Measurements from ENCODE around the gene FRMD5.

Gene FRMD5

DNA sequence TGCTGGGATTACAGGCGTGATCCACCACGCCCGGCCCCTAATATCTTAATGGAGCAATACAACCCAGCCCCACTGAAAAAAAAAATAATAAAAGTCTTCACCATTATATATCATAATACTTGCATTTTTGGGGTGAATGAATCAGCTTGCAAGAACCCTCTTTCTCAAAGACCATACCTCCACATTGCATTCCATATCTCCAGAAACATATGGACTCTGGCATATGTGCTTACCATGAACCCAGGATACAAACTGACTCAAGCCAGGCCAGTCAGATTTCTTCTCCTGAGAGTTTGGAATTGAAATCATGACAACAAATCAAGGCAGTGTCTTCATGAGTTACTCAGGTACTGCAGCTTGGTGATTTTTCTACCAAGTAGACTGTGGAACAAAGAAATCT lies 101.2 kb downstream of the FRMD5 start:
- TF ChIP-seq, protein P1, sequence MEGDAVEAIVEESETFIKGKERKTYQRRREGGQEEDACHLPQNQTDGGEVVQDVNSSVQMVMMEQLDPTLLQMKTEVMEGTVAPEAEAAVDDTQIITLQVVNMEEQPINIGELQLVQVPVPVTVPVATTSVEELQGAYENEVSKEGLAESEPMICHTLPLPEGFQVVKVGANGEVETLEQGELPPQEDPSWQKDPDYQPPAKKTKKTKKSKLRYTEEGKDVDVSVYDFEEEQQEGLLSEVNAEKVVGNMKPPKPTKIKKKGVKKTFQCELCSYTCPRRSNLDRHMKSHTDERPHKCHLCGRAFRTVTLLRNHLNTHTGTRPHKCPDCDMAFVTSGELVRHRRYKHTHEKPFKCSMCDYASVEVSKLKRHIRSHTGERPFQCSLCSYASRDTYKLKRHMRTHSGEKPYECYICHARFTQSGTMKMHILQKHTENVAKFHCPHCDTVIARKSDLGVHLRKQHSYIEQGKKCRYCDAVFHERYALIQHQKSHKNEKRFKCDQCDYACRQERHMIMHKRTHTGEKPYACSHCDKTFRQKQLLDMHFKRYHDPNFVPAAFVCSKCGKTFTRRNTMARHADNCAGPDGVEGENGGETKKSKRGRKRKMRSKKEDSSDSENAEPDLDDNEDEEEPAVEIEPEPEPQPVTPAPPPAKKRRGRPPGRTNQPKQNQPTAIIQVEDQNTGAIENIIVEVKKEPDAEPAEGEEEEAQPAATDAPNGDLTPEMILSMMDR (IDR thresholded peaks at IDR 0.05; ENCODE audit: extremely low read depth, insufficient read depth, missing control alignments) = no peak
- in situ Hi-C loops (cut with MboI; ENCODE audit: low pct_unique_long_range_greater_than_20kb, low sequenced_read_pairs, unreplicated experiment) = no loop called here
- DNase-seq (ENCODE audit: low spot score) = no peak

DNA sequence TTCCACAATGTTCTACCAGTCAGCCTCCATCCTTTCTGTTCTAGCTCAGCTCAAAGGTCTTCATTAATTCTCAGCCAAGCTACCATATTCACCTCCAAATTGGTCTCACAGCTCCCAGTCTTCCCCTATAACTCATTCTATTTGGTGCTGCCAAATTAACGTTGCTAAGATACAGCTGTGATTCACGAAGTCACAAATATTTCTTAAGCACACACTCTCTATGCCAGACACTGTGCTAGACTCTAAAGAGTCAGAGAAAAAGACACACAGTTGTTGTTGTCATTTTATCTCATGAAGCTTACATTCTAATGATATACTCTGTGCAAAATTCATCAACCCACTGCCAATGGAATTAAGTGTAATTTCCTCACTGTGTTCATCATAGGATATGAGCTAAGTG lies 102.8 kb downstream of the FRMD5 start:
- DNase-seq (ENCODE audit: low spot score) = no peak
- TF ChIP-seq, protein P1 (IDR thresholded peaks at IDR 0.05; ENCODE audit: extremely low read depth, insufficient read depth, missing control alignments) = no peak
- in situ Hi-C loops (cut with MboI; ENCODE audit: low pct_unique_long_range_greater_than_20kb, low sequenced_read_pairs, unreplicated experiment) = no loop called here

- in situ Hi-C loops (cut with MboI; ENCODE audit: low pct_unique_long_range_greater_than_20kb, low sequenced_read_pairs, unreplicated experiment) = no loop called here
- no peak for DNase-seq (ENCODE audit: low spot score)
- TF ChIP-seq, protein P1 (IDR thresholded peaks at IDR 0.05; ENCODE audit: extremely low read depth, insufficient read depth, missing control alignments) = no peak
Observed at GRCh38 chr15:44087578-44088465, 107.2 kb downstream of the FRMD5 start.

- TF ChIP-seq, protein P1 (IDR thresholded peaks at IDR 0.05; ENCODE audit: extremely low read depth, insufficient read depth, missing control alignments) = no peak
- in situ Hi-C loops (cut with MboI; ENCODE audit: low pct_unique_long_range_greater_than_20kb, low sequenced_read_pairs, unreplicated experiment) = no loop called here
- no peak for DNase-seq (ENCODE audit: low spot score)
Observed at GRCh38 chr15:44084770-44085169, 110.3 kb downstream of the FRMD5 start.

DNA sequence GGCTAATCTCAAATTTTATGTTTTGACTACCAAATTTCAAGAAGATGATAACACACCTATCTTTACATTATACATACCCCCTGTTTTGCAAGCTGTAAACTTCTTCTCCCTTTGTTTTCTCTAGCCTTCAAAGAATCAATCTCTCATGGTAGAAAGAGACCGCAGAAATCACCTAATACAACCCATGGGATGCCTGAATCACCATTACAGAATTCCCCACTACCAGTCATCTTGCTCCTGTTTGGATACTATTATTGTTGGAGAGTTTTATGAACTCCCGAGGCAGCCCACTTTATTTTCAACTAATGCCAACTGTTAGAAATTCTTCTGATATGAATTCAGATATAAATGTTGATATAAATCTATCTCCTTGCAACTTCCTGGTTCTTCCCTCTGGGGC lies 110.9 kb downstream of the FRMD5 start:
- in situ Hi-C loops (cut with MboI; ENCODE audit: low pct_unique_long_range_greater_than_20kb, low sequenced_read_pairs, unreplicated experiment) = no loop called here
- no peak for DNase-seq (ENCODE audit: low spot score)
- TF ChIP-seq, protein P1 (IDR thresholded peaks at IDR 0.05; ENCODE audit: extremely low read depth, insufficient read depth, missing control alignments) = no peak

GRCh38 chr15:44082558-44083157 lies 112.4 kb downstream of the FRMD5 start:
- in situ Hi-C loops (cut with MboI; ENCODE audit: low pct_unique_long_range_greater_than_20kb, low sequenced_read_pairs, unreplicated experiment) = no loop called here
- no peak for DNase-seq (ENCODE audit: low spot score)
- TF ChIP-seq, protein P1 (IDR thresholded peaks at IDR 0.05; ENCODE audit: extremely low read depth, insufficient read depth, missing control alignments) = no peak
